SK-N-MC (cell line): ENCODE measurements around the gene USP28.

ENCODE experiments used
- EZH2 ChIP-seq: fragments of 200-600 bp; sonication (generic); IDR thresholded peaks from one replicate; pipeline ENCODE4 v1.6.1; 2017; ENCODE audit warnings: antibody characterized with exemption
- POLR2AphosphoS5 ChIP-seq: IDR thresholded peaks from 2 replicates; pipeline ENCODE4 v1.6.1; 2012; ENCODE audit warnings: mild to moderate bottlenecking, low read depth, low read length, borderline replicate concordance

GRCh38 chr11:113876074-113876797 lies 864 bp upstream of the USP28 start:
- no peak for TF ChIP-seq EZH2
- no peak for TF ChIP-seq POLR2AphosphoS5
